Esophagus muscularis mucosa (tissue), 4 donors: ENCODE results near the gene DOCK4. TPM values are rescaled to one million over a fixed set of nuclear protein-coding genes. Genes with fewer than 3 reads are reported as not detected.

Experiments used
- DNase-seq: peaks from one replicate; pipeline ENCODE4 v3.0.0-alpha.2; 2017; ENCODE audit errors: extremely low spot score
- H3K27ac ChIP-seq, 4 donors: fragments of 200-600 bp; sonication (generic); replicated peaks in 1 of 4; 1 replicate in 3 of 4; 2 replicates in 1 of 4; pipeline ENCODE4 v1.5.1; 2016 to 2019; ENCODE audit warnings: mild to moderate bottlenecking in 1 of 4
- H3K27me3 ChIP-seq, 4 donors: fragments of 200-600 bp; sonication (generic); one replicate each; pipeline versions ENCODE4 v1.5.1 to v1.6.0; 2016 to 2019
- H3K36me3 ChIP-seq, 4 donors: fragments of 200-600 bp; sonication (generic); one replicate each; pipeline ENCODE4 v1.5.1; 2016 to 2019
- H3K4me1 ChIP-seq, 4 donors: fragments of 200-600 bp; sonication (generic); one replicate each; pipeline ENCODE4 v1.5.1; 2016 to 2019
- H3K4me3 ChIP-seq, 4 donors: fragments of 200-600 bp; sonication (generic); 1 replicate in 2 of 4; 2 replicates in 2 of 4; pipeline ENCODE4 v1.5.1; 2016 to 2019; ENCODE audit warnings: mild to moderate bottlenecking in 4 of 4, moderate library complexity in 1 of 4
- H3K9me3 ChIP-seq, 4 donors: fragments of 200-600 bp; sonication (generic); 1 replicate in 3 of 4; 2 replicates in 1 of 4; pipeline ENCODE4 v1.5.1; 2016 to 2019
- CTCF ChIP-seq, 3 experiments: fragments of 200-600 bp in 2 of 3; fragments of 450-650 bp in 1 of 3; sonication (generic) in 2 of 3; IDR thresholded peaks; one replicate each; pipeline ENCODE4 v1.5.1; 2017 to 2019; ENCODE audit warnings: antibody characterized with exemption in 3 of 3, mild to moderate bottlenecking in 2 of 3, moderate library complexity in 1 of 3
- EP300 ChIP-seq: sonication (generic); formaldehyde crosslinking; IDR thresholded peaks from one replicate; pipeline ENCODE4 v1.6.1; 2017; ENCODE audit warnings: antibody characterized with exemption
- POLR2A ChIP-seq: fragments of 450-650 bp; IDR thresholded peaks from one replicate; pipeline ENCODE4 v1.6.1; 2017; ENCODE audit warnings: antibody characterized with exemption, moderate library complexity, mild to moderate bottlenecking, low read depth
- POLR2AphosphoS5 ChIP-seq, 2 donors: sonication (generic); formaldehyde crosslinking; IDR thresholded peaks; one replicate each; pipeline ENCODE4 v1.6.1; 2017; ENCODE audit warnings: antibody characterized with exemption in 2 of 2
- WGBS: methylation state at CpG from one replicate; pipeline ENCODE4 v1.1.5; 2018; 5-methylcytosine and 5-hydroxymethylcytosine counted together
- intact Hi-C: fragments of 100-400 bp; cut with DNase I; formaldehyde crosslinking; loops from one replicate; pipeline ENCODE4 v1.15.1; 2023
- total RNA-seq, 4 donors: library from RNA; depleted of rRNA; stranded (reverse); fragments of >200 nt; gene quantifications; one replicate each; pipeline versions ENCODE4 v1.1.0 to v1.2.1, GENCODE V29; 2016

DOCK4 gene
- total RNA-seq, 4 donors from 2014 or later, result 14.0 to 25.3 (median 18.8) TPM

GRCh38 chr7:111806232-111806631, 400.0 kb downstream of the DOCK4 start:
- Histone ChIP-seq H3K27ac (no peak overlapping the region), H3K36me3 (peaks cover 0 to 24% (median 11%) of the 10 kb centered on the region in 4 donors), H3K27me3 (no peaks in the 10 kb centered on the region), H3K4me3 (no peak overlapping the region), H3K4me1 (peaks cover 0 to 11% (median 8%) of the 10 kb centered on the region in 4 donors), H3K9me3 (no peaks in the 10 kb centered on the region)
- WGBS, result 93% methylated on average over 4 of the region's 4 CpGs
- TF ChIP-seq POLR2A (no peak), CTCF (IDR thresholded peaks at IDR 0.05) (no peak), POLR2AphosphoS5 (IDR thresholded peaks at IDR 0.05) (no peak), EP300 (no peak)
- intact Hi-C loops, result no loop called here
- no peak for DNase-seq

- Histone ChIP-seq H3K4me3 (no peak overlapping the region), H3K27me3 (no peaks in the 10 kb centered on the region), H3K36me3 (peaks cover 0 to 13% (median 0%) of the 10 kb centered on the region in 4 donors), H3K9me3 (peaks cover 0 to 13% (median 11%) of the 10 kb centered on the region in 4 donors), H3K27ac (no peak overlapping the region), H3K4me1 (peaks cover 0 to 11% (median 8%) of the 10 kb centered on the region in 4 donors)
- WGBS, result 90% methylated on average over 3 of the region's 3 CpGs
- no peak for TF ChIP-seq EP300
- TF ChIP-seq POLR2AphosphoS5 (IDR thresholded peaks at IDR 0.05), result no peak
- no peak for TF ChIP-seq POLR2A
- TF ChIP-seq CTCF (IDR thresholded peaks at IDR 0.05), result no peak
- intact Hi-C loops, result no loop called here
- no peak for DNase-seq
Measured at GRCh38 chr7:111803015-111803758, 403.0 kb downstream of the DOCK4 start.

- peaks cover 0 to 11% (median 8%) of the 10 kb centered on the region in 4 donors for H3K4me1 ChIP-seq
- no peak overlapping the region for H3K27ac ChIP-seq
- H3K9me3 ChIP-seq, result peaks cover 0 to 22% (median 20%) of the 10 kb centered on the region in 4 donors
- H3K27me3 ChIP-seq, result no peaks in the 10 kb centered on the region
- H3K36me3 ChIP-seq, result peaks cover 0 to 13% (median 0%) of the 10 kb centered on the region in 4 donors
- TF ChIP-seq POLR2A, result no peak
- no peak for TF ChIP-seq CTCF (IDR thresholded peaks at IDR 0.05)
- no peak for TF ChIP-seq EP300
- TF ChIP-seq POLR2AphosphoS5 (IDR thresholded peaks at IDR 0.05), result no peak
- H3K4me3 ChIP-seq, result no peak overlapping the region
- no peak for DNase-seq
- intact Hi-C loops, result no loop called here
- 89% methylated on average over 3 of the region's 3 CpGs for WGBS
Measured at GRCh38 chr7:111802194-111802772, 403.9 kb downstream of the DOCK4 start.

GRCh38 chr7:111801277-111801676, 404.9 kb downstream of the DOCK4 start:
- H3K4me1 ChIP-seq, result peaks cover 0 to 11% (median 8%) of the 10 kb centered on the region in 4 donors
- TF ChIP-seq CTCF (IDR thresholded peaks at IDR 0.05) (no peak), POLR2AphosphoS5 (IDR thresholded peaks at IDR 0.05) (no peak), POLR2A (no peak), EP300 (no peak)
- H3K9me3 ChIP-seq, result peaks cover 0 to 32% (median 30%) of the 10 kb centered on the region in 4 donors
- WGBS, result 97% methylated on average over 4 of the region's 4 CpGs
- no peaks in the 10 kb centered on the region for H3K27me3 ChIP-seq
- no peak overlapping the region for H3K27ac ChIP-seq
- no peak for DNase-seq
- no peak overlapping the region for H3K4me3 ChIP-seq
- peaks cover 0 to 16% (median 1%) of the 10 kb centered on the region in 4 donors for H3K36me3 ChIP-seq
- intact Hi-C loops, result no loop called here
